ENCODE results near the gene SQOR.

DNA sequence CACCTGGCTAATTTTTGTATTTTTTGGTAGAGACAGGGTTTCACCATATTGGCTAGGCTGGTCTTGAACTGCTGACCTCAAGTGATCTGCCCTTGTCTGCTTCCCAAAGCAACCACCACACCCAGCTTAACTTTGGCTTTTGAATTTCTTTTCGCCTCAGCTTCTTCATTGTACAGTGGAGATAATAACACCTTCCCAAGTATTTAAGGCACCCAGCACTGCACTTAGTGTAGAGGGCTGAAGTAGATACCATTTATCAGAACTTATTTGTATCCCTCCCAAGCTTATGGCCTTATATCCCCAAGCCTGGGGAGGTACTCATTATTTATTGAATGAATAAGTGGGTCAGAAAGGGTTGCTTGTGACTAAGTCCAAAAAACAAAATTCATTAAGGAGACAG, 2.3 kb downstream of the SQOR start:
- TF ChIP-seq, protein P1, sequence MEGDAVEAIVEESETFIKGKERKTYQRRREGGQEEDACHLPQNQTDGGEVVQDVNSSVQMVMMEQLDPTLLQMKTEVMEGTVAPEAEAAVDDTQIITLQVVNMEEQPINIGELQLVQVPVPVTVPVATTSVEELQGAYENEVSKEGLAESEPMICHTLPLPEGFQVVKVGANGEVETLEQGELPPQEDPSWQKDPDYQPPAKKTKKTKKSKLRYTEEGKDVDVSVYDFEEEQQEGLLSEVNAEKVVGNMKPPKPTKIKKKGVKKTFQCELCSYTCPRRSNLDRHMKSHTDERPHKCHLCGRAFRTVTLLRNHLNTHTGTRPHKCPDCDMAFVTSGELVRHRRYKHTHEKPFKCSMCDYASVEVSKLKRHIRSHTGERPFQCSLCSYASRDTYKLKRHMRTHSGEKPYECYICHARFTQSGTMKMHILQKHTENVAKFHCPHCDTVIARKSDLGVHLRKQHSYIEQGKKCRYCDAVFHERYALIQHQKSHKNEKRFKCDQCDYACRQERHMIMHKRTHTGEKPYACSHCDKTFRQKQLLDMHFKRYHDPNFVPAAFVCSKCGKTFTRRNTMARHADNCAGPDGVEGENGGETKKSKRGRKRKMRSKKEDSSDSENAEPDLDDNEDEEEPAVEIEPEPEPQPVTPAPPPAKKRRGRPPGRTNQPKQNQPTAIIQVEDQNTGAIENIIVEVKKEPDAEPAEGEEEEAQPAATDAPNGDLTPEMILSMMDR (IDR thresholded peaks at IDR 0.05): no peak
- no peak for TF ChIP-seq POLR2A (IDR thresholded peaks at IDR 0.05)

Data from stomach (tissue), 4 donors.